B cell (primary cell): ENCODE results near the gene HIPK2.

ENCODE experiments used
- EZH2 ChIP-seq: IDR thresholded peaks from 2 replicates; pipeline ENCODE4 v1.6.1; 2012; ENCODE audit warnings: borderline replicate concordance, low read depth, mild to moderate bottlenecking, moderate library complexity, low read length; ENCODE audit not compliant: insufficient read depth, poor library complexity, severe bottlenecking
- TF ChIP-seq, protein P1 (sequence below): fragments of 200-600 bp; IDR thresholded peaks from one replicate; pipeline ENCODE4 v1.8.0; 2022; ENCODE audit warnings: antibody characterized with exemption, mild to moderate bottlenecking

DNA sequence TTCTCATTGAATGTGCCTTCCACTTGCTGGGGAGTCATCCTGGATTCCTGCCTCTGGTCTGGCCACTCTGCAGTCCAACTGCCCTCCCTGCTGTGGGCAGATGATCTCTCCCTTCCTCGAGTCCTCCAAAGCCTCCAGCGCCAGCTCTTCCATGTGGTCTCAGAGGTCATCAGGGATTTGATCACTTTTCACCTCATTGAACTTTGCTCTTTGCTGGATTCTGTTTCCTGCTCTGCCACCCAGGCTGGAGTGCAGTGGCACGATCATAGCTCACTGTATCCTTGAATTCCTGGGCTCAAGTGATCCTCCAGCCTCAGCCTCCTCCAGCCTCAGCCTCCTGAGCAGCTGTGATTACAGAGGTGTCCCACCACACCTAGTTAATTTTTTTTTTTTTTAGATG, 29.2 kb upstream of the HIPK2 start:
- TF ChIP-seq, protein P1, sequence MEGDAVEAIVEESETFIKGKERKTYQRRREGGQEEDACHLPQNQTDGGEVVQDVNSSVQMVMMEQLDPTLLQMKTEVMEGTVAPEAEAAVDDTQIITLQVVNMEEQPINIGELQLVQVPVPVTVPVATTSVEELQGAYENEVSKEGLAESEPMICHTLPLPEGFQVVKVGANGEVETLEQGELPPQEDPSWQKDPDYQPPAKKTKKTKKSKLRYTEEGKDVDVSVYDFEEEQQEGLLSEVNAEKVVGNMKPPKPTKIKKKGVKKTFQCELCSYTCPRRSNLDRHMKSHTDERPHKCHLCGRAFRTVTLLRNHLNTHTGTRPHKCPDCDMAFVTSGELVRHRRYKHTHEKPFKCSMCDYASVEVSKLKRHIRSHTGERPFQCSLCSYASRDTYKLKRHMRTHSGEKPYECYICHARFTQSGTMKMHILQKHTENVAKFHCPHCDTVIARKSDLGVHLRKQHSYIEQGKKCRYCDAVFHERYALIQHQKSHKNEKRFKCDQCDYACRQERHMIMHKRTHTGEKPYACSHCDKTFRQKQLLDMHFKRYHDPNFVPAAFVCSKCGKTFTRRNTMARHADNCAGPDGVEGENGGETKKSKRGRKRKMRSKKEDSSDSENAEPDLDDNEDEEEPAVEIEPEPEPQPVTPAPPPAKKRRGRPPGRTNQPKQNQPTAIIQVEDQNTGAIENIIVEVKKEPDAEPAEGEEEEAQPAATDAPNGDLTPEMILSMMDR, result no peak
- no peak for TF ChIP-seq EZH2
